Cerebellar cortex (tissue), 1 donor: Measurements from ENCODE around the gene MTIF3.
"Not testable (repeated sequence)": the region's sequence is repeated elsewhere in the genome, so short reads cannot be mapped to it uniquely, and the experiment has no call there.

Experiments used
- DNase-seq: peaks from one replicate; pipeline ENCODE4 v3.0.0-alpha.2; 2015; ENCODE audit warnings: low spot score

Gene MTIF3

DNA sequence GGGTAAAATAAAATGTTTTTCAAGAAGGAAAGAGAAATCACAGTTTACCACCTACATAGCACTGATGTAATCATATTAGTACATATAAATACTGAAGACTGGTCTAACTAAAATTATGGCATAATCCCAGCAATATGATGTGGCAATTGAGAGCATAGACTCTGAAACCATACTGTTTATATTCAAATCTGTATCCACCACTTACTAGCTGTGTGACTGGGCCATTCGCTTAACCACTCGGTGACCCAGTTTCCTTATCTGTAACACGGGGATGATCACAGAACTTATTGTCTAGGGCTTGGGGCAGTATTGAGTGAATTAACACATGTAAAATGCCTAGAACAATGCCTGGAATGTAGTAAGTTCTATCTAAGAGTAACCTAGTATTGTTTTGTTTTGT lies 39.0 kb downstream of the MTIF3 start:
- DNase-seq, result no peak

DNA sequence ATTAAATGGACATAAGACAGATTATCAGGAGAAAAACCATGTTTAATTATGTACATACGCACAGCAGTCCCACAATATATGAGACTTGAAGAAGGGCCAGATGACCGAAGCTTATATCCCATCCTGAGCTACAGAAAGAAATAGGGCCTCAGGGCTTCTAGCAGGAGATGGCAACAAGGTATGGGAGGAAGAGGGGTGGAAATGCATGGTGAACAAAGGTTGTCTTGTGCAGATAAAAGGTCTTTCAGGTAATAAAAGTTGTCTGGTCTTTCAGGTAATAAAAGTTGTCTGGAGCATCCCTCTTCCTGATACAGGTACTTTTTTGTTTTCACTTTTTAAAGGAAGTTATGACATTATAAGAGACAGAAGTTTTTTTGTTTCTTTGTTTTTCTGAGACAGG lies 41.4 kb downstream of the MTIF3 start:
- no peak for DNase-seq

DNA sequence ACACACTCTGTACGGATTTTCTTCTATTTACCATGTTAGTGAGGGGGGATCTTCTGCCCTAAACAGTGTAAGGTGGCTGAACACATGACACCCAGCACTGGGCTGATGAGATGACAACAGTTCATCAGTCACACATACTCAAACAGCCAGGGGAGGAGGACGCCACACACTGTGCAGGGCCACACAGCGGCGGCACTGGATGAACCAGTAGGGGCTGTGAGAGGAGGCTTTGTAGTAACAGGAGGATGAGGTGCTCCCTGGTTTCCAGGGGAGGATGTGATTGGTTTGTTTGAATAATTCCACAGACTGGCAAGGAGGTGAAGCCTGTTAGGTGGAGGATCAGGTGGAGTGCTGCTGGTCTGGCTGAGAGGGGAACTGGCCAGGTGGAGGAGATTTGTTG lies 42.3 kb downstream of the MTIF3 start:
- DNase-seq, result no peak

DNA sequence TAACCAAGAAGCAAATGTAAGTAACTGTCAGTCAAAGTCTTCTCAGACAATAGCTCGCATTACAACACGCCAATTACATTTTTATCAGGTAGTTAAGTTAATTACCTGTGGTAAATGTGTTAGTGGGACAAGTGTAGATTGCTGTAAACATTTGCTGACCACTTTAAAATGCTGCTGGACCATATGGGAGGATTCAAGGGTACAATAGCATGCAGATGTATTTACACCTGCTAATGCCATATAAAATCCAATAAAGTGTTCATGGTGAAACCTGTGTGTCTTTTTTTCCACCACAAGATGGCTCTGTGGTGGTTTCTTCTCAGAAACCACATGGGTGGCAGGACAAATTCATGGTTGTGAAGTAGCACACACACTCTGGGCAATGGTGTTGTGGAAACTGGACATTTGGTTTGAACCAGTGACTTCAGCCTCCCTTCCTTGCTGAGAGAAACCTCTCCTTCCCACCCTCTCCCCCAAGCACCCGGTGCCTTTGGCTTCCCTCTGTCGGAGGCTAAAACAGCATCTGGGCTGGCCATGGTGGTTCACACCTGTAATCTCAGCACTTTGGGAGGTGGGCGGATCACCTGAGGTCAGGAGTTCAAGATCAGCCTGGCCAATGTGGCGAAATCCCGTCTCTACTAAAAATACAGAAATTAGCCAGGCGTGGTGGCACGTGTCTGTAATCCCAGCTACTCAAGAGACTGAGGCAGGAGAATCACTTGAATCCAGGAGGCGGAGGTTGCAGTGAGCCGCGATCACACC lies 44.0 kb downstream of the MTIF3 start:
- DNase-seq, result peak; percentile 66

DNA sequence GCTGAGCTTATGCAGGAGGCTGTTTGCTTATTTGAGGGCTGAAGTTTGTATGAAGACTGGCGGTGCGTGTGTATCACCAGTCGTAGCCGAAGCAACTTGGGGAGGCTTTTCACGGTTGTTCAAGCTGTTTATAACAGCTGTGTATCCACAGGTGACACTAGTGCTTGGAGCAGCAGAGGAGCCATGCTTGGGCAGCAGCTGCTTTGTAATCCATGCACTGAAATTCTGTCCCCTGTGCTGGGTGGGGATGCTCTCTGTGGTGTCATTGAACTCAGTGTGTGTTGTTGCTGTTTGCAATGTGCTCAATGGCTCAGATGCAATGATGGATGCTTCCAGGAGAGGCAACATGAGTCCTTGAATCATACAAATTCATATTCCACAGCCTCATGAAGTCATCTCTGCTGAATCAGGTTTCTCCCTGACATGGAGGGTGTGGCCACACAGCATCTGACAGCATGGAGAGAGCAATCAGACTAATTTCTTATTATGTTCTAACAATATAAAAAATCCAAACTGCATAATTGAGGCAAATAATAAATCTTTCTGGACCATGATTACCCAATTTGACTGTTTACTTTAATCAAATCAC lies 44.7 kb downstream of the MTIF3 start:
- no peak for DNase-seq

DNA sequence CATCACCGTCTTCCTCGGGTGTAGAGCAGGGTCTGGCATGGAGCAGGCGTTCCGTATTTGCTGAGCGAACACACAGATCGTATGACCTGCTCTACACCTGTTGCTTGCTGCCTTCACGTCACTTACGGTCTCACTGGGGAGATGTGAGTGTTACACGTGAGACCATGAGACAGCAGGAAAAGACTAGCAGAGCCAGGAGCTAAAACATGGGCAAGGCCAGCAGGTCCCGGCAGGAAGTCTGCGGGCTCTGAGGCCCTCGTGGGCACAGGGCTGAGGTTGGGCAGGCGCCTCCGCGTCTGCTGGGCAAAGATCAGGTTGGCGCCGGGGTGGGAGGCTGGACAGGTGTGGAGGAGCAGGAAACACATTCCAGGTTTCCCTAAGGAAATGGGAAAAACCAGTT lies 45.7 kb downstream of the MTIF3 start:
- DNase-seq, result no peak

DNA sequence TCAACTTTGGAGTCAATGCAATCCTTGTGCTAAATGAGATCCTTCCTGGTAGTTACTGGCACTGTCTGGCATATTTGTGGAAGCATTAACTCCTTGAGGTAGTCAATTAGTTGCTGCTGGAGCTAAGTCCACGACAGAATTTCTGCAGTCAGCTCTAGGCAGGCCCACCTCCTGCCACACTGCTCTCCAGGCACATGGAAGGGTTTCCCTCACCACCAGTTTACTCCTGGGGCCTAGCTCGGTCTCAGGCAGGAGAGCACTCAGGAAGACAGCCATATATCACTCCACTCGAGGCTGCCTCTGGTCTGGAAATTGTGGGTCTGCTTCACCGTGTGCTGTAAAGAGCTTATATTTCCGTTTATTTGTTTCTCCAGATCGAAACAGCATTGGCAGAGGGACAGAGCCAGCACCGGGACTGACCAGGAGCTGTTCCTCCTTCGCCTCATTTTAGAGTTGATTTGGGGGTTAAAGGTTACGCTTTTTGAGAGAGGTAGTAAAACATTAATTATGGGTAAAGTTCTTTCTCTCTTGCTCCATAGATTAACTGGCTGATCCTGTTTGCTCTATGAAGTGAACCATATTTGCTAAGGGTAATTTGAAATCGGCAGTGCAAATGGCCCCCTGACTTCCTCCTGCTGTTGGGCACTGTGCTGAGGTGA lies 46.5 kb downstream of the MTIF3 start:
- DNase-seq, result no peak

DNA sequence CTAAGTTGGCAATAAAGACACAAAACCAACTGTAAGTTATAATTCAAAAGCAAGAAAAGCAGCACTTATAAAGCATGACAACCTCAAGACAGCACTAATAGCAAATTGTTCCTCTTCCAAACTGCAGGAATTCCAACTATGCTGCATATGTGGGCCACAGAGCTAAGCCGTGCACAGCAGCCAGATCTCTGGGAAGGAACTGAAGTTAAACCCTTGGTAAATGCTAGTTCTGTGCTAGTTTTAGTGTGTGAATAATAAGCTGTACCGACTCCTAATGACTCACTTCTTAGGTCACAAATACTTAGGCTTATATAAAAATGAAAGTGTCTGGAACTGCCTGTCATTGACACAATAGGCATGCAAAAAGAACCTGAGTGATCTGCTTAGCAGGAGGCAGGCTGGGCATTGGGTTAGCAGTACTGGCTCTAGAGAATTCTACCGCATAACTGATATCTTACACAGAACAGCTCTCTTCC lies 47.1 kb downstream of the MTIF3 start:
- DNase-seq, result no peak

DNA sequence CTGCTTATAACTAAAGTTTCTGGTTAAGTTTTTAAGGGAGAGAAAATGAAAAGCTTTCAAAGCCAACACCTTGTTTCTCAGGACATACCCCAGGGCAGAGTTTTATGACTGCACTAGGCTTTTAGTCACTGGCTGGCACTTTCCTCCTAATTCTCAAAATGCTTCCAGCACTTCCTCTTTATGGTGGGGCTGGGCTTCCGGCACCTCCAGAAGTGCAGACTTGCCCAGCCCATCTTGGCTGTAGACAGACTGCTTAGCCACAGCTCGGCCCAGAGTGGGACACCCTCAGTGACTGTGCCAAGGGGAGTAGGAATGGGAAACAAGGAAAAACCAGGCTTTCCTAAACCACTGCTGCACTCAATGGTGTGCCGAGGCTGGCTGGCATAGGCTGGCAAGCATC lies 49.2 kb downstream of the MTIF3 start:
- DNase-seq, result no peak

DNA sequence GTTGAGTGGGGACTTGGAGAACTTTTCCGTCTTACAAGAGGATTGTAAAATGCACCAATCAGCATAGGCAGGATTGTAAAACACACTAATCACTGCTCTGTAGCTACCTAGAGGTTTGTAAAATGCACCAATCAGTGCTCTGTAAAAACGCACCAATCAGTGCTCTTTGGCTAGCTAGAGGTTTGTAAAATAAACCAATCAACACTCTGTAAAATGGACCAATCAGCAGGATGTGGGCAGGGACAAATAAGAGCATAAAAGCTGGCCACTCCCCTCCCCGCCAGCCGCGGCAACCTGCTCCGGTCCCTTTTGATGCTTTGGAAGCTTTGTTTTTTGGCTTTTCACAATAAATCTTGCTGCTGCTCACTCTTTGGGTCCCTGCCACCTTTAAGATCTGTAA lies 50.0 kb downstream of the MTIF3 start:
- DNase-seq, result not testable (repeated sequence)

DNA sequence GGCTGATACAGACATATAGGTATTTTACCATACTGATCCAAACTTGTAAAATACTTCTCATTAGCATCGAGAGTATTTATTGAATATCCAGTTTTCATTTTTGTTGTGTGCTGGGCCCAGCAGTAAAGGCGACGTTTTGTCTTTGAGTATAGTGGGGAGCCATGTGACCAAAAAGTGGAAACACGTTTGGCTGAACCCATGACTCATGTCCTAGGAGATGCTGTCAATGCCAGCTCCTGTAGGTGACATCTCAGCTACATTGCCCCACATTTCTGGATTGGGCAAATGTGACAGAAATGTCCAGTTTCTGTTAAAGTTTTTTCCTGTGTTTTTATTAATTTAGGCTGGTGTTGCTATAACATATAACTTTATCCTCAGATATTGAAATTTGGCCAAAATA lies 52.0 kb downstream of the MTIF3 start:
- no peak for DNase-seq

DNA sequence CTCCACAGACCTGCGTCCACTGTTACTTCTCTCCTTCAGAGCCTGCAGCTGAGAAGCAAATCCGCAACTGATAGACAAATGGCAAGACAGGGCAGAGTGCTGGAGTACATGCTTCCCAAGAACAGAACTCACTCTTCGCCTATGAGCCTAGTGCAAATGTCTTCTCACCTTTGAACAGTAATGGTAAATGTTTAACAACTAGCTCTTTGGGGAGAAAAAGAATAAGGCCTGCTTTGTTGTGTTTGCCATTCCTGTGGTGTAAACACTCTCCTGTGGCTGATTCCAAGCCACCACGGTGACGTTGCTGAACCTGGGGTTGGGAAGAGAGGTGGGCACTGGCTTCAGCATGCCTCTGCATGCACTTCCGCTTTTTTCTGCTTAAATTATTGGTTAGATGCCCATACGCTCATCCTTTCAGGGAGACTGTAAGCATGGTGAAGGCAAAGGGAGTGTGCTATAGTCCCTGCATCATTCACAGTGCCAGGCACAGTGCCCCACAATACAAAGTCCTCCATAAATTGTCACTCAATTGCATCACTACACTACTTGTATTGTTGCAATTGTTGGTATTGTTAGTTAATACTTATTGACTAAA lies 54.0 kb downstream of the MTIF3 start:
- no peak for DNase-seq

DNA sequence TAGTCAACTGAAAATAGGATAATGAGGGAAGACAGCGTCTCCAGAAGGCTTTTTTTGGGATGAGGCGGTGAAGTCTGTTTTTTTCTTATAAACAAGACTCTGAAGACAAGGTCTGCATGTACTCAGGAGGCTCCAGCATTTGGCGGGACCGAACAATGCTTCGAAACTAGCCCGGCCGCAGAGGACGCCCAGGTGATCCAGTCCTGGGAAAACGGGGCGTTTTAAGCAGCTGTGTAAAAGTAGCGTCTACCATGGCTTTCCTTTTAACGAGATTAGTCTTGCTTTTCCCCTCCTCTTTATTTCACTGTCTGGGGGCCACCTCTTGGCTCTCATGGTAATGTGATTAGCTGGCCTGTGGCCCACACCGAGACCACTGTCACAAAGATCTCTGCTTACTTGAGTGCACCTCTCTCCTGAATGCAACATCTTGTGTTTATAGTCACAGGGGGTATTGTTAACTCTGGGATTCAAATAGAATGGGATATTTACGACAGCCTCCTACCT lies 55.3 kb downstream of the MTIF3 start:
- DNase-seq, result no peak

DNA sequence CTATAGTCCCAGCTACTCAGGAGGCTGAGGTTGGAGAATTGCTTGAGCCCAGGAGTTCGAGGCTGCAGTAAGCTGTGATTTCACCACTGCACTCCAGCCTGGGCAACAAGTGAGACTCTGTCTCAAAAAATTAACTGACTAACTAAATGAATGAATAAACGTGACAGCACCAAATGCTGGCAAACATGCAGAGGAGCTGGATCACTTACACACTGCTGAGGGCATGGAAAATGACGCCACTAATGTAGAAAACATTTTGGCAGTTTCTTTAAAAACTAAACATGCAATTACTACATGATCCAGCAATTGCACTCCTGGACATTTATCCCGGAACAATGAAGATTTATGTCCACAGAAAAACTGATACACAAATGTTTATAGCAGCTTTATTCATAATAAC lies 57.3 kb downstream of the MTIF3 start:
- no peak for DNase-seq

DNA sequence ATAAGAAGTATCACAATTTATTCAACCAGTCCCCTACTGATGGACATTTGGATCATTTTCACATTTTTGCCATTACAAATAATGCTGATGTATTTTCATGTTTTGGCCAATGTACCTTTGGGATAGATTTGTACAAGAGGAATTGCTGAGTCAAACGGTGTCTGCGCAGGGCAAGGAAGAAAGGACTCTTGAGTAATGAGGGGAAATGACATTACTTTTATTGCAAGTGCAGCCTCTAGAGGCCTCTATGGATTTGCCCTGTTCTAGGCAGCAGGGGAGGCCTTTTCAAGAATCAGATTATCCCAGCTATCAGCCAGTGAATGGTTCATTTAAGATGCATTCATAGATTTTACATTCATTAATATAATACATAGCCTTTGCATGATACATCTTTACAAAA lies 58.9 kb downstream of the MTIF3 start:
- DNase-seq, result no peak

DNA sequence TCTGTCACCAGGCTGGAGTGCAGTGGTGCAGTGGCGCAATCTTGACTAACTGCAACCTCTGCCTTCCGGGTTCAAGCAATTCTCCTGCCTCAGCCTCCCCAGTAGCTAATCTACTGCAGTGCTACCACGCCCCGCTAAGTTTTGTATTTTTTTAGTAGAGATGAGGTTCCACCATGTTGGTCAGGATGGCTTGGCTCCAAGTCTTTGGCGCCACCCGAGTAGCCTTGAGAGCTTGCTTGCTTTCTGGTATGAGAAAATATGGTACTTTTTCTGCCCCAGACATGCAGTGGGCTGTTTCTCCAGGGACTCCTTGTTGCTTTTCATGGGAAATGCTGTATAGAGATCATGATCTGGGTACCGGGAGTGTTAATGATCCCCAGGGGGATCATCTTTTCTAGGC lies 60.5 kb downstream of the MTIF3 start:
- no peak for DNase-seq

DNA sequence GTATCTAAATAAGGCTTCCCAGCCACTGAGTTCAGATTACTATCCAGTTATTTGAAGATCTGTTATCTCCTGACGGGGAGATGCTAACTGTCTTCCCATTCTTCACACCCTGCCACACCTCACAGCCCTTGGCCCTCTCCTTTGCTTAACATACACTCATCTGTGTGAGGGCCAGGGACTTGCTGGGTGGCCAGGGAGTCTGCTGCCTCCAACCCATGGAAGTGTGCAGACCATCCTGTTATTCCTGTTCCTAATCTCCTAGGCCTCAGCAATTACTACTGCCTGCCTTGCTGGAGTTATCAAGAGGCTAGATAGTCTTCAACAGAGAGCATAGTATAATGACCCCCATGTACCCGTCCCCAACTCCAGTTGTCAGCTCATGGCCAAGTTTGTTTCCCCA lies 62.1 kb downstream of the MTIF3 start:
- DNase-seq, result no peak
